Caco-2 (cell line): ENCODE measurements around the gene NAA35. TPM values are rescaled to one million over a fixed set of nuclear protein-coding genes. Genes with fewer than 3 reads are reported as not detected.
"Not testable (repeated sequence)": the region's sequence is repeated elsewhere in the genome, so short reads cannot be mapped to it uniquely, and the experiment has no call there.

Source experiments
- BruUV-seq: library from RNA; stranded (reverse); fragments of 400-500 nt; replicated peaks from 2 replicates; lab custom pipeline; 2021; lab: Mats Ljungman, UMichigan
- CTCF ChIA-PET: fragments of 300-600 bp; sonication (Branson Sonifier 250); formaldehyde crosslinking; loops from one replicate; lab custom pipeline; 2022; ENCODE audit warnings: antibody characterized with exemption; lab: Charles Lee
- POLR2A ChIA-PET: fragments of 300-600 bp; sonication (Branson Sonifier 250); formaldehyde crosslinking; loops from one replicate; lab custom pipeline; 2022; ENCODE audit warnings: antibody characterized with exemption; lab: Charles Lee
- DNase-seq, 2 experiments: peaks; one replicate each; pipeline versions ENCODE4 v3.0.0 to v3.0.0-alpha.2; 2020 to 2022
- H3K27me3 ChIP-seq: replicated peaks from 2 replicates; pipeline ENCODE4 v1.6.0; 2011; ENCODE audit warnings: low read length; ENCODE audit not compliant: control insufficient read depth, insufficient read depth
- H3K36me3 ChIP-seq: 2 replicates; pipeline ENCODE4 v1.5.1; 2011; ENCODE audit warnings: low read length; ENCODE audit not compliant: control insufficient read depth, insufficient read depth
- H3K4me1 ChIP-seq: fragments of 250-450 bp; sonication (Bioruptor Pico); 2 replicates; pipeline ENCODE4 v1.5.1; 2020; ENCODE audit warnings: mild to moderate bottlenecking
- H3K4me3 ChIP-seq: 2 replicates; pipeline ENCODE4 v1.5.1; 2011; ENCODE audit warnings: low read depth, mild to moderate bottlenecking, control low read depth, low read length
- H3K9me3 ChIP-seq: fragments of 250-450 bp; sonication (Bioruptor Pico); 2 replicates; pipeline ENCODE4 v1.5.1; 2020; ENCODE audit warnings: mild to moderate bottlenecking, moderate library complexity
- H3K27ac Mint-ChIP-seq: one replicate; pipeline ENCODE4 v1.8.0; 2022; ENCODE audit warnings: mixed read lengths; ENCODE audit not compliant: unreplicated experiment
- H3K27me3 Mint-ChIP-seq: one replicate; pipeline ENCODE4 v1.8.0; 2022; ENCODE audit warnings: mixed read lengths; ENCODE audit not compliant: insufficient read depth, unreplicated experiment
- H3K36me3 Mint-ChIP-seq: one replicate; pipeline ENCODE4 v1.8.0; 2022; ENCODE audit warnings: mild to moderate bottlenecking, mixed read lengths; ENCODE audit not compliant: insufficient read depth, unreplicated experiment
- H3K4me1 Mint-ChIP-seq: one replicate; pipeline ENCODE4 v1.8.0; 2022; ENCODE audit warnings: low read depth, mixed read lengths; ENCODE audit not compliant: unreplicated experiment
- H3K4me3 Mint-ChIP-seq: one replicate; pipeline ENCODE4 v1.8.0; 2022; ENCODE audit warnings: mild to moderate bottlenecking, moderate library complexity, mixed read lengths; ENCODE audit not compliant: unreplicated experiment
- H3K9me3 Mint-ChIP-seq: one replicate; pipeline ENCODE4 v1.8.0; 2022; ENCODE audit warnings: mixed read lengths; ENCODE audit not compliant: unreplicated experiment
- intact Hi-C: fragments of 100-400 bp; cut with micrococcal nuclease; formaldehyde crosslinking; loops from one replicate; pipeline ENCODE4 v1.10.0; 2022; ENCODE audit not compliant: unreplicated experiment
- total RNA-seq: library from RNA; stranded (reverse); gene quantifications from 2 replicates; pipeline ENCODE4 v1.2.3, GENCODE V29; 2022
- TF ChIP-seq, protein P1 (sequence below), 2 experiments: fragments of 200-600 bp in 1 of 2; IDR thresholded peaks; 1 replicate in 1 of 2; 2 replicates in 1 of 2; pipeline versions ENCODE4 v1.5.1 to v1.8.0; 2011 to 2022; ENCODE audit warnings: antibody characterized with exemption in 1 of 2, control low read depth in 1 of 2, inconsistent platforms in 1 of 2, low read depth in 1 of 2, low read length in 1 of 2, mild to moderate bottlenecking in 1 of 2, moderate library complexity in 1 of 2; ENCODE audit not compliant: insufficient read depth in 1 of 2, severe bottlenecking in 1 of 2, unreplicated experiment in 1 of 2

The NAA35 gene
- total RNA-seq, 1 experiment from 2014 or later = 24.1 TPM

DNA sequence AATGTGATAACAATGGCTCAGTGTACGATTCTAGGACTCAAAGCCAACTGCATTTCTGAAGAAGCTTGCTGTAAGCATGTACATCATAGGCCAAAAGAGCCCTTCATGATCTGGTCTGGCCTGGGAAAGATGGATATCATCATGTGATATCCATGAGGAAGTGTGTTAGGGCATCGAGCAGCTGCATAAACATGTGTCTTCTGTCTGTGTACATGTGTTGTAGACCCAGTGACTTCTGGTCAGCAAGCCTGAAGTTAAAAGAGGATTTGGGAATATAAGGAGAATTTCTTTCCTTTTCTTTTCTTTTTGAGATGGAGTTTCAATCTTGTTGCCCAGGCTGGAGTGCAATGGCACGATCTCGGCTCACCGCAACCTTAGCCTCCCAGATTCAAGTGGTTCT is 15.5 kb upstream of the NAA35 start:
- Mint-ChIP-seq H3K27me3 (peaks cover 6% of the 10 kb centered on the region), H3K4me3 (no peak overlapping the region), H3K4me1 (no peaks in the 10 kb centered on the region), H3K9me3 (no peaks in the 10 kb centered on the region), H3K27ac (no peak overlapping the region), H3K36me3 (no peaks in the 10 kb centered on the region)
- Histone ChIP-seq H3K4me3 (no peak overlapping the region), H3K4me1 (no peaks in the 10 kb centered on the region), H3K27me3 (no peaks in the 10 kb centered on the region), H3K36me3 (no peaks in the 10 kb centered on the region), H3K9me3 (no peaks in the 10 kb centered on the region)
- POLR2A ChIA-PET = no interaction called here
- TF ChIP-seq, protein P1, sequence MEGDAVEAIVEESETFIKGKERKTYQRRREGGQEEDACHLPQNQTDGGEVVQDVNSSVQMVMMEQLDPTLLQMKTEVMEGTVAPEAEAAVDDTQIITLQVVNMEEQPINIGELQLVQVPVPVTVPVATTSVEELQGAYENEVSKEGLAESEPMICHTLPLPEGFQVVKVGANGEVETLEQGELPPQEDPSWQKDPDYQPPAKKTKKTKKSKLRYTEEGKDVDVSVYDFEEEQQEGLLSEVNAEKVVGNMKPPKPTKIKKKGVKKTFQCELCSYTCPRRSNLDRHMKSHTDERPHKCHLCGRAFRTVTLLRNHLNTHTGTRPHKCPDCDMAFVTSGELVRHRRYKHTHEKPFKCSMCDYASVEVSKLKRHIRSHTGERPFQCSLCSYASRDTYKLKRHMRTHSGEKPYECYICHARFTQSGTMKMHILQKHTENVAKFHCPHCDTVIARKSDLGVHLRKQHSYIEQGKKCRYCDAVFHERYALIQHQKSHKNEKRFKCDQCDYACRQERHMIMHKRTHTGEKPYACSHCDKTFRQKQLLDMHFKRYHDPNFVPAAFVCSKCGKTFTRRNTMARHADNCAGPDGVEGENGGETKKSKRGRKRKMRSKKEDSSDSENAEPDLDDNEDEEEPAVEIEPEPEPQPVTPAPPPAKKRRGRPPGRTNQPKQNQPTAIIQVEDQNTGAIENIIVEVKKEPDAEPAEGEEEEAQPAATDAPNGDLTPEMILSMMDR (IDR thresholded peaks at IDR 0.05; ENCODE audit: insufficient read depth in 1 of 2, low read depth in 1 of 2, low read length in 1 of 2, severe bottlenecking in 1 of 2, unreplicated experiment in 1 of 2) = no peak
- no peak for DNase-seq
- intact Hi-C loops = no loop called here
- CTCF ChIA-PET = no interaction called here
- BruUV-seq = no TSS peak

DNA sequence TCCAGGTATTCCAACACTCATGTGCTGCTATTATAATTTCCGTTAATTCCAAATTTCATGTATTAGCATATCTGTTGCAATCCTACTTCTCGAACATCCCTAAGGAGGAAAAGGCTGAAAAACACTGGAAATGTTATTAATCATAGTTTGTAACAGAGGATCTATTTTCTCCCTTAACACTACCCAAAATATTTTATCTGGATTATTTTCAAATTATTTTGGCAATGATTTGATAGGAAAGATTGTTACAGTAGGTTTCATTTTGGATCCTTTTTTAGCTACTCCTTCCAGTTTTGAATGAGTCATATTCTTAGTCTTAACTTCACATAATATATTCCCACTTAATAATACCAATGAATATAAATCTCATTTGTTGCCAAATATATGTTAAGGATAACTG is 13.9 kb upstream of the NAA35 start:
- ChIA-PET CTCF (no interaction called here), POLR2A (no interaction called here)
- H3K4me3 ChIP-seq = no peak overlapping the region
- no peaks in the 10 kb centered on the region for H3K27me3 ChIP-seq
- BruUV-seq = no TSS peak
- intact Hi-C loops = no loop called here
- H3K4me1 Mint-ChIP-seq = no peaks in the 10 kb centered on the region
- no peak overlapping the region for H3K4me3 Mint-ChIP-seq
- H3K27ac Mint-ChIP-seq = no peak overlapping the region
- H3K4me1 ChIP-seq = no peaks in the 10 kb centered on the region
- H3K9me3 Mint-ChIP-seq = no peaks in the 10 kb centered on the region
- DNase-seq = no peak
- H3K36me3 Mint-ChIP-seq = no peaks in the 10 kb centered on the region
- peaks cover 6% of the 10 kb centered on the region for H3K27me3 Mint-ChIP-seq
- TF ChIP-seq, protein P1 (IDR thresholded peaks at IDR 0.05; ENCODE audit: insufficient read depth in 1 of 2, low read depth in 1 of 2, low read length in 1 of 2, severe bottlenecking in 1 of 2, unreplicated experiment in 1 of 2) = no peak
- no peaks in the 10 kb centered on the region for H3K36me3 ChIP-seq
- H3K9me3 ChIP-seq = no peaks in the 10 kb centered on the region

DNA sequence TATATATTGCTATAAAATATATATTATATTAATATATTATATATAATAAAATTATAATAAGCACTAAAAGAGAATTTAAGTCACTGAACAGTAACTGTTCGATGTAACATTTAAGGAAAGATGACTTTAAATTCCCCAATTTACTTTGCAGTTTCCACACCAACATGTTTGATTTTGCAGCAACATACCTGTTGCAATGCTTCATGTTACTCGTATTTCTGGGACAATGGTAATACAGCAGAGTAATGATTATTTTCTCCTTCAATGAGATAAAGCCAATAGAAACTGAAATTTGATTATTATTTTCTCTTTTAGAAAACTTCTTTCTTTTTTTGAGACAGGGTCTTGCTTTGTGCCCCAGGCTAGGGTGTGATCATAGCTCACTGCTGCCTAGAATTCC is 9.5 kb upstream of the NAA35 start:
- no peaks in the 10 kb centered on the region for H3K36me3 ChIP-seq
- Mint-ChIP-seq H3K27me3 (peaks cover 6% of the 10 kb centered on the region), H3K4me3 (no peak overlapping the region), H3K36me3 (no peaks in the 10 kb centered on the region), H3K9me3 (no peaks in the 10 kb centered on the region), H3K27ac (no peak overlapping the region), H3K4me1 (no peaks in the 10 kb centered on the region)
- H3K27me3 ChIP-seq = no peaks in the 10 kb centered on the region
- TF ChIP-seq, protein P1 (IDR thresholded peaks at IDR 0.05; ENCODE audit: insufficient read depth in 1 of 2, low read depth in 1 of 2, low read length in 1 of 2, severe bottlenecking in 1 of 2, unreplicated experiment in 1 of 2) = no peak
- H3K4me3 ChIP-seq = no peak overlapping the region
- ChIA-PET CTCF (no interaction called here), POLR2A (no interaction called here)
- DNase-seq = no peak
- intact Hi-C loops = no loop called here
- H3K4me1 ChIP-seq = no peaks in the 10 kb centered on the region
- no peaks in the 10 kb centered on the region for H3K9me3 ChIP-seq
- no TSS peak for BruUV-seq

DNA sequence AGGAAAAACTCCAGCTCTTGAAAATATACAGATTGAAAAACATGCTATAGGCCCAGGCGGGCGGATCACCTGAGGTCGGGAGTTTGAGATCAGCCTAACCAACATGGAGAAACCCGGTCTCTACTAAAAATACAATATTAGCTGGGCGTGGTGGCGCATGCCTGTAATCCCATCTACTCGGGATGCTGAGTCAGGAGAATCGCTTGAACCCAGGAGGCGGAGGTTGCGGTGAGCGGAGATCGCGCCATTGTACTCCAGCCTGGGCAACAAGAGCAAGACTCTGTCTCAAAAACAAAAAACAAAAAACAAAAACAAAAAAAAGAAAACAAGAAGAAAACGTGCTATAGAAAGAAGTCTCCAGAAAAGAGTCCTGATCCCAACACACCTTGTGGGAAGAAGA is 5.0 kb upstream of the NAA35 start:
- H3K27ac Mint-ChIP-seq, POLR2A ChIA-PET, DNase-seq, H3K9me3 ChIP-seq, BruUV-seq, H3K4me3 Mint-ChIP-seq, H3K4me1 ChIP-seq, H3K9me3 Mint-ChIP-seq, H3K36me3 Mint-ChIP-seq, H3K27me3 Mint-ChIP-seq, intact Hi-C loops, H3K36me3 ChIP-seq, H3K4me1 Mint-ChIP-seq, CTCF ChIA-PET, H3K4me3 ChIP-seq, H3K27me3 ChIP-seq: not testable (repeated sequence)
